K562 (cell line): ENCODE results near the gene JUN. TPM values are rescaled to one million over a fixed set of nuclear protein-coding genes. Genes with fewer than 3 reads are reported as not detected.

ENCODE experiments used
- ATAC-seq: fragments of 200-7000 bp; cut with Tn5 transposase; 3 replicates; pipeline ENCODE4 v1.9.1; 2020; ENCODE audit warnings: moderate library complexity
- BruUV-seq: library from RNA; stranded (reverse); fragments of 400-500 nt; replicated peaks from 2 replicates; lab custom pipeline; 2021; lab: Mats Ljungman, UMichigan
- CTCF ChIA-PET: fragments of 300-600 bp; formaldehyde crosslinking; extraction: SDS; loops from one replicate; lab custom pipeline; 2021; ENCODE audit warnings: low intra/inter-chr PET ratio; lab: Yijun Ruan, JAX
- POLR2A ChIA-PET: fragments of 300-600, 350-650 bp; sonication (Branson Sonifier 250); formaldehyde crosslinking; extraction: SDS; loops from one replicate; lab custom pipeline; 2021; ENCODE audit warnings: antibody characterized with exemption, inconsistent platforms; lab: Yijun Ruan, JAX
- DNase-seq, 4 experiments: peaks; one replicate each; pipeline versions ENCODE4 v3.0.0 to v3.0.0-alpha.2; 2011 to 2018; ENCODE audit warnings: low spot score in 3 of 4, mixed read lengths in 3 of 4; ENCODE audit errors: extremely low read depth in 1 of 4
- FAIRE-seq: peaks from 2 replicates; lab custom pipeline; 2011; peaks lifted over from hg19 to GRCh38; lab: Jason Lieb, UNC
- H2AFZ ChIP-seq: 2 replicates; pipeline ENCODE4 v1.6.0; 2011; ENCODE audit warnings: low read depth, low read length, control low read depth, inconsistent platforms
- H3K27ac ChIP-seq: fragments of 200-600 bp; 3 replicates; pipeline ENCODE4 v1.8.0; 2011; ENCODE audit warnings: low read depth, mild to moderate bottlenecking, control low read depth, inconsistent platforms, low read length, moderate library complexity, mixed read lengths; ENCODE audit errors: extremely low read depth
- H3K27me3 ChIP-seq, 2 experiments: fragments of 300-600 bp in 1 of 2; 2 replicates in 1 of 2; 3 replicates in 1 of 2; pipeline versions ENCODE4 v1.6.0 to v1.8.0; 2011; ENCODE audit warnings: inconsistent platforms in 2 of 2, low read length in 2 of 2, mild to moderate bottlenecking in 1 of 2, mixed read lengths in 1 of 2, moderate library complexity in 1 of 2; ENCODE audit not compliant: control insufficient read depth in 2 of 2, insufficient read depth in 2 of 2
- H3K36me3 ChIP-seq: fragments of 300-600 bp; 3 replicates; pipeline ENCODE4 v1.8.0; 2011; ENCODE audit warnings: mild to moderate bottlenecking, low read length, inconsistent platforms; ENCODE audit not compliant: control insufficient read depth, insufficient read depth
- H3K4me1 ChIP-seq, 2 experiments: fragments of 200-600 bp in 1 of 2; replicated peaks in 1 of 2; 2 replicates in 1 of 2; 3 replicates in 1 of 2; pipeline versions ENCODE4 v1.5.1 to v1.8.0; 2011; ENCODE audit warnings: inconsistent platforms in 2 of 2, low read length in 2 of 2, mild to moderate bottlenecking in 1 of 2, mixed read lengths in 1 of 2, moderate library complexity in 1 of 2; ENCODE audit not compliant: control insufficient read depth in 2 of 2, insufficient read depth in 2 of 2
- H3K4me2 ChIP-seq: 2 replicates; pipeline ENCODE4 v1.6.1; 2011; ENCODE audit warnings: low read length, control low read depth, inconsistent platforms, mixed read lengths; ENCODE audit not compliant: insufficient read depth
- H3K4me3 ChIP-seq: fragments of 200-600 bp; sonication (generic), shearing (Covaris generic); 2 replicates; pipeline ENCODE4 v1.5.1; 2016; ENCODE audit warnings: control low read depth, inconsistent platforms
- H3K79me2 ChIP-seq: fragments of 200-600 bp; 3 replicates; pipeline ENCODE4 v1.8.0; 2011; ENCODE audit warnings: low read length, inconsistent platforms; ENCODE audit not compliant: control insufficient read depth, insufficient read depth
- H3K9ac ChIP-seq, 2 experiments: 2 replicates each; pipeline versions ENCODE4 v1.6.0 to v1.6.1; 2011; ENCODE audit warnings: low read depth in 2 of 2, low read length in 2 of 2, control low read depth in 1 of 2, inconsistent platforms in 1 of 2, mild to moderate bottlenecking in 1 of 2, mixed read lengths in 1 of 2; ENCODE audit not compliant: insufficient read depth in 1 of 2
- H3K9me1 ChIP-seq: one replicate; pipeline ENCODE4 v1.6.0; 2011; ENCODE audit warnings: inconsistent platforms, mild to moderate bottlenecking, low read length, moderate library complexity; ENCODE audit not compliant: control insufficient read depth, insufficient read depth
- H3K9me3 ChIP-seq: replicated peaks from 2 replicates; pipeline ENCODE4 v1.5.1; 2011; ENCODE audit warnings: low read depth, low read length, inconsistent platforms; ENCODE audit not compliant: control insufficient read depth, insufficient read depth
- H4K20me1 ChIP-seq: replicated peaks from 2 replicates; pipeline ENCODE4 v1.6.1; 2011; ENCODE audit warnings: low read length, inconsistent platforms, mixed read lengths; ENCODE audit not compliant: control insufficient read depth, insufficient read depth
- CEBPB ChIP-seq: fragments of 450-650 bp; IDR thresholded peaks from 2 replicates; pipeline ENCODE4 v1.6.1; 2016; ENCODE audit warnings: missing genetic modification characterization, missing compliant biosample characterization
- CTCF ChIP-seq, 3 experiments: IDR thresholded peaks in 2 of 3; conservative IDR thresholded peaks in 1 of 3; 2 replicates each; pipeline ENCODE4 v1.5.1; 2011 to 2012; ENCODE audit warnings: low read length in 3 of 3, mild to moderate bottlenecking in 3 of 3, control low read depth in 2 of 3, improper control_type of control experiment in 1 of 3, inconsistent platforms in 1 of 3, low read depth in 1 of 3, mixed read lengths in 1 of 3, moderate library complexity in 1 of 3; ENCODE audit not compliant: insufficient read depth in 2 of 3
- FOXK1 ChIP-seq: sonication (generic); formaldehyde crosslinking; IDR thresholded peaks from 2 replicates; pipeline ENCODE4 v1.8.0; 2022; ENCODE audit warnings: missing genetic modification reagents, mild to moderate bottlenecking, borderline replicate concordance
- GTF2A2 ChIP-seq: IDR thresholded peaks from 2 replicates; pipeline ENCODE4 v1.6.1; 2016; ENCODE audit warnings: mild to moderate bottlenecking, missing genetic modification characterization, missing compliant biosample characterization
- HNRNPL ChIP-seq: fragments of 200-400 bp; formaldehyde crosslinking; IDR thresholded peaks from 2 replicates; pipeline ENCODE4 v1.6.1; 2017; ENCODE audit warnings: low read depth, mild to moderate bottlenecking, low read length
- MTA2 ChIP-seq: fragments of 450-650 bp; IDR thresholded peaks from 2 replicates; pipeline ENCODE4 v1.6.1; 2016; ENCODE audit warnings: low read depth
- NR4A1 ChIP-seq, 2 experiments: fragments of 250-450 bp in 1 of 2; fragments of 450-650 bp in 1 of 2; sonication (Bioruptor Pico) in 1 of 2; IDR thresholded peaks; 2 replicates each; pipeline versions ENCODE4 v1.4.0 to v1.6.1; 2016 to 2020; ENCODE audit warnings: mild to moderate bottlenecking in 2 of 2, missing compliant biosample characterization in 1 of 2, missing genetic modification characterization in 1 of 2, moderate library complexity in 1 of 2
- ZFX ChIP-seq: sonication (generic); formaldehyde crosslinking; IDR thresholded peaks from 2 replicates; pipeline ENCODE4 v1.8.0; 2022; ENCODE audit warnings: mild to moderate bottlenecking, missing genetic modification reagents, moderate library complexity
- WGBS: fragments of 100-300 bp; shearing (Covaris generic); methylation state at CpG from one replicate; pipeline ENCODE4 v1.1.6; 2016; ENCODE audit warnings: low coverage, mixed read lengths; ENCODE audit not compliant: insufficient coverage; ENCODE audit errors: missing lambda C conversion rate; 5-methylcytosine and 5-hydroxymethylcytosine counted together
- in situ Hi-C: fragments of 300-500 bp; cut with MboI; formaldehyde crosslinking; loops from 4 replicates; pipeline ENCODE4 v1.15.0; 2018; ENCODE audit warnings: inconsistent platforms, mixed read lengths
- intact Hi-C: fragments of 100-400 bp; cut with micrococcal nuclease; formaldehyde crosslinking; loops from 2 replicates; pipeline ENCODE4 v1.14.2; 2022
- polyA plus RNA-seq, 8 experiments: library from polyadenylated mRNA; depleted of rRNA in 4 of 8; stranded (reverse) in 5 of 8; unstranded in 3 of 8; fragments of >200 nt; fragmentation: Nextera tagmentation in 2 of 8; fragmentation: Illumina TruSeq in 1 of 8; extraction: Ambion mirVana in 2 of 8; extraction: Trizol in 1 of 8; gene quantifications; 2 replicates each; pipeline versions ENCODE4 v1.2.1 to v1.2.3, GENCODE V29; 2011 to 2014; ENCODE audit warnings: inconsistent platforms in 1 of 8, missing spikeins in 1 of 8
- total RNA-seq, 7 experiments: library from RNA; depleted of rRNA in 6 of 7; stranded (reverse); fragments of >200 nt in 6 of 7; fragmentation: Illumina TruSeq in 2 of 7; extraction: Trizol in 2 of 7; gene quantifications; 2 replicates each; pipeline versions ENCODE4 v1.2.1 to v1.2.3, GENCODE V29; 2011 to 2021; ENCODE audit warnings: low replicate concordance in 1 of 7
- TF ChIP-seq, protein P1 (sequence below): fragments of 250-450 bp; sonication (Bioruptor Pico); IDR thresholded peaks from 2 replicates; pipeline ENCODE4 v1.4.0; 2020
- TF ChIP-seq, protein P2 (sequence below): fragments of 450-650 bp; IDR thresholded peaks from 2 replicates; pipeline ENCODE4 v1.6.1; 2017; ENCODE audit warnings: antibody characterized with exemption

Gene JUN
- total and polyA plus RNA-seq, 9 of the 15 experiments (the other 6 are each of a cell fraction or from before 2014, with no cell fraction given) = 0.32 to 23.4 (median 4.0) TPM

DNA sequence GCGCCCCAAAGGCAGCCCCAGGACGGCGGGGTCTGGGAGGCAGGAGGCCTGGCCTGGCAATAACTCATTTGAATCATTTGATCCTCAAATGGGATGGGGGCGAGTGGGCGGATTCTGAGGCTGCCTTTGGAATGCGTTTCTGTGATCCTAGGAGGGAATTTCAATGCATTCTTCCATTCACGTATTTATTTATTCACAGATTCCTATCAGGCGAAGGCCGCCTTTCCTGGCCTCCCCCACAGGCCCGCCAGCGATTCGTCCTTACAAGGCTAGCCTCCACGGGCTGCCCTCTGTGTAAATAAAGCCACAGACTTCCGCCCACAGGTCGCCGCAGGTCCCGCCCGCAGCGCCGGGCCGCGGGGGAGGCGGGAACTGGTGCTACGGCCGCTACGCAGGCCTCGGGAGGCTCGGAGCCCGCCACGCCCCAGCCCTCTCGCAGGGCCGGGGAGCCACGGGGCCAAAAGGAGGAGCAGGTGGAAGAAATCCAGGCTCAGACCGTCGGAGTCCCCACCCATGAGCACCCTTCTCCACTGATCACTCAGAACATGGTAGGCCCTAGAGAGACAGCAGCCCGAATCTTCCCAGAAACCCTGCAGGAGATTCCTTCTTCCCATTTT is 31.3 kb upstream of the JUN start:
- in situ Hi-C loops (no loop called here), intact Hi-C loops (loop anchor here (1.0 kb wide), 2 partner anchors 31 to 68 kb away; partner anchors contain the start of gene JUN)
- Histone ChIP-seq H3K79me2 (no peaks in the 10 kb centered on the region), H3K27ac (peak overlapping the region; percentile 93), H3K9me1 (no peaks in the 10 kb centered on the region), H3K9ac (peak overlapping the region; percentile 89 to 91), H4K20me1 (no peaks in the 10 kb centered on the region), H3K4me1 (peaks cover 21 to 27% of the 10 kb centered on the region in 2 experiments), H3K36me3 (no peaks in the 10 kb centered on the region), H3K4me3 (peak overlapping the region; percentile 47), H2AFZ (peak overlapping the region; percentile 98), H3K9me3 (no peaks in the 10 kb centered on the region; the same call in 1 of the 2 replicates), H3K4me2 (peak overlapping the region; percentile 76), H3K27me3 (no peaks in the 10 kb centered on the region)
- FAIRE-seq (peak; percentile 68), ATAC-seq (peak; percentile 89), DNase-seq (peak; percentile 83 to 91 (median 86))
- ChIA-PET CTCF (no interaction called here), POLR2A (no interaction called here)
- WGBS = 9% methylated on average over 28 of the region's 36 CpGs
- BruUV-seq = no TSS peak
- TF ChIP-seq CEBPB (tag) = no peak
- TF ChIP-seq NR4A1 (CRISPR knock-in tag; IDR thresholded peaks at IDR 0.05) = no peak
- no peak for TF ChIP-seq NR4A1 (tag; IDR thresholded peaks at IDR 0.05)
- TF ChIP-seq, protein P1, sequence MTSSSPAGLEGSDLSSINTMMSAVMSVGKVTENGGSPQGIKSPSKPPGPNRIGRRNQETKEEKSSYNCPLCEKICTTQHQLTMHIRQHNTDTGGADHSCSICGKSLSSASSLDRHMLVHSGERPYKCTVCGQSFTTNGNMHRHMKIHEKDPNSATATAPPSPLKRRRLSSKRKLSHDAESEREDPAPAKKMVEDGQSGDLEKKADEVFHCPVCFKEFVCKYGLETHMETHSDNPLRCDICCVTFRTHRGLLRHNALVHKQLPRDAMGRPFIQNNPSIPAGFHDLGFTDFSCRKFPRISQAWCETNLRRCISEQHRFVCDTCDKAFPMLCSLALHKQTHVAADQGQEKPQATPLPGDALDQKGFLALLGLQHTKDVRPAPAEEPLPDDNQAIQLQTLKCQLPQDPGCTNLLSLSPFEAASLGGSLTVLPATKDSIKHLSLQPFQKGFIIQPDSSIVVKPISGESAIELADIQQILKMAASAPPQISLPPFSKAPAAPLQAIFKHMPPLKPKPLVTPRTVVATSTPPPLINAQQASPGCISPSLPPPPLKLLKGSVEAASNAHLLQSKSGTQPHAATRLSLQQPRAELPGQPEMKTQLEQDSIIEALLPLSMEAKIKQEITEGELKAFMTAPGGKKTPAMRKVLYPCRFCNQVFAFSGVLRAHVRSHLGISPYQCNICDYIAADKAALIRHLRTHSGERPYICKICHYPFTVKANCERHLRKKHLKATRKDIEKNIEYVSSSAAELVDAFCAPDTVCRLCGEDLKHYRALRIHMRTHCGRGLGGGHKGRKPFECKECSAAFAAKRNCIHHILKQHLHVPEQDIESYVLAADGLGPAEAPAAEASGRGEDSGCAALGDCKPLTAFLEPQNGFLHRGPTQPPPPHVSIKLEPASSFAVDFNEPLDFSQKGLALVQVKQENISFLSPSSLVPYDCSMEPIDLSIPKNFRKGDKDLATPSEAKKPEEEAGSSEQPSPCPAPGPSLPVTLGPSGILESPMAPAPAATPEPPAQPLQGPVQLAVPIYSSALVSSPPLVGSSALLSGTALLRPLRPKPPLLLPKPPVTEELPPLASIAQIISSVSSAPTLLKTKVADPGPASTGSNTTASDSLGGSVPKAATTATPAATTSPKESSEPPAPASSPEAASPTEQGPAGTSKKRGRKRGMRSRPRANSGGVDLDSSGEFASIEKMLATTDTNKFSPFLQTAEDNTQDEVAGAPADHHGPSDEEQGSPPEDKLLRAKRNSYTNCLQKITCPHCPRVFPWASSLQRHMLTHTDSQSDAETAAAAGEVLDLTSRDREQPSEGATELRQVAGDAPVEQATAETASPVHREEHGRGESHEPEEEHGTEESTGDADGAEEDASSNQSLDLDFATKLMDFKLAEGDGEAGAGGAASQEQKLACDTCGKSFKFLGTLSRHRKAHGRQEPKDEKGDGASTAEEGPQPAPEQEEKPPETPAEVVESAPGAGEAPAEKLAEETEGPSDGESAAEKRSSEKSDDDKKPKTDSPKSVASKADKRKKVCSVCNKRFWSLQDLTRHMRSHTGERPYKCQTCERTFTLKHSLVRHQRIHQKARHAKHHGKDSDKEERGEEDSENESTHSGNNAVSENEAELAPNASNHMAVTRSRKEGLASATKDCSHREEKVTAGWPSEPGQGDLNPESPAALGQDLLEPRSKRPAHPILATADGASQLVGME (CRISPR knock-in tag) = no peak
- TF ChIP-seq CTCF (IDR thresholded peaks at IDR 0.05 in 2 of 3, conservative IDR thresholded peaks at IDR 0.05 in 1 of 3; ENCODE audit: insufficient read depth in 2 of 3, low read depth in 1 of 3, low read length in 3 of 3) = no peak
- no peak for TF ChIP-seq MTA2
- no peak for TF ChIP-seq HNRNPL
- no peak for TF ChIP-seq FOXK1
- TF ChIP-seq, protein P2, sequence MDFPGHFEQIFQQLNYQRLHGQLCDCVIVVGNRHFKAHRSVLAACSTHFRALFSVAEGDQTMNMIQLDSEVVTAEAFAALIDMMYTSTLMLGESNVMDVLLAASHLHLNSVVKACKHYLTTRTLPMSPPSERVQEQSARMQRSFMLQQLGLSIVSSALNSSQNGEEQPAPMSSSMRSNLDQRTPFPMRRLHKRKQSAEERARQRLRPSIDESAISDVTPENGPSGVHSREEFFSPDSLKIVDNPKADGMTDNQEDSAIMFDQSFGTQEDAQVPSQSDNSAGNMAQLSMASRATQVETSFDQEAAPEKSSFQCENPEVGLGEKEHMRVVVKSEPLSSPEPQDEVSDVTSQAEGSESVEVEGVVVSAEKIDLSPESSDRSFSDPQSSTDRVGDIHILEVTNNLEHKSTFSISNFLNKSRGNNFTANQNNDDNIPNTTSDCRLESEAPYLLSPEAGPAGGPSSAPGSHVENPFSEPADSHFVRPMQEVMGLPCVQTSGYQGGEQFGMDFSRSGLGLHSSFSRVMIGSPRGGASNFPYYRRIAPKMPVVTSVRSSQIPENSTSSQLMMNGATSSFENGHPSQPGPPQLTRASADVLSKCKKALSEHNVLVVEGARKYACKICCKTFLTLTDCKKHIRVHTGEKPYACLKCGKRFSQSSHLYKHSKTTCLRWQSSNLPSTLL = no peak
- peak; percentile 70 for TF ChIP-seq ZFX
- TF ChIP-seq GTF2A2 (tag) = no peak
